ENCODE measurements around the gene SCAND1.

SCAND1 gene

DNA sequence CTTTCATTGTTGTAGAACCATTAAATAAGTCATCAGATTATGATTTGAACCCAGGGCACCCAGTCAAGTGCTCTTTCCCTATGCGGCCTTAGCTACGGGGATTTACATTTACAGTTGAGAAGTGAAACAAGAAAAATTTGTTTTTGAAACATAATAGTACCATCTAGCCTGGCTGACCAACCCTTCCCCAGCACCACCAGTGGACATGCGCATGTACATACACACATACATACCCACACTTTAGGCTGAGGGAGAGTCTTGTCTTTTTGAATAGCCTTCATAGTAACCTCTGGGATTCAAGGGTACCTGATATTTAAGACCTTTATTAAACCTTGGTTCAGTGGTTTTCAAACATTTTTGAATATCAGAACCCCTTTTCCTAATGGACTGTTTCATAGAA is 33.8 kb downstream of the SCAND1 start:
- Histone ChIP-seq H3K27me3 (ENCODE audit: low read length) (no peaks in the 10 kb centered on the region), H3K27ac (ENCODE audit: low read depth, low read length) (no peak overlapping the region), H3K79me2 (ENCODE audit: insufficient read depth, low read length) (no peaks in the 10 kb centered on the region), H3K9me3 (ENCODE audit: insufficient read depth, low read length) (no peaks in the 10 kb centered on the region), H3K4me2 (ENCODE audit: low read depth, low read length, poor library complexity, severe bottlenecking) (no peak overlapping the region), H3K4me3 (ENCODE audit: insufficient read depth, low read length, poor library complexity, severe bottlenecking) (no peak overlapping the region), H3F3A (ENCODE audit: insufficient read depth) (peaks cover 3% of the 10 kb centered on the region; the same call in 1 of the 2 replicates), H2AFZ (ENCODE audit: low read depth, low read length, severe bottlenecking) (no peak overlapping the region), H4K20me1 (ENCODE audit: low read depth, low read length) (no peaks in the 10 kb centered on the region), H3K9me2 (replicated peaks; ENCODE audit: insufficient read depth, low read length) (no peaks in the 10 kb centered on the region), H3K36me3 (ENCODE audit: low read length) (peaks cover 16% of the 10 kb centered on the region; the same call in 1 of the 2 replicates), H3K9ac (ENCODE audit: low read length) (no peak overlapping the region)
- TF ChIP-seq, protein P1, sequence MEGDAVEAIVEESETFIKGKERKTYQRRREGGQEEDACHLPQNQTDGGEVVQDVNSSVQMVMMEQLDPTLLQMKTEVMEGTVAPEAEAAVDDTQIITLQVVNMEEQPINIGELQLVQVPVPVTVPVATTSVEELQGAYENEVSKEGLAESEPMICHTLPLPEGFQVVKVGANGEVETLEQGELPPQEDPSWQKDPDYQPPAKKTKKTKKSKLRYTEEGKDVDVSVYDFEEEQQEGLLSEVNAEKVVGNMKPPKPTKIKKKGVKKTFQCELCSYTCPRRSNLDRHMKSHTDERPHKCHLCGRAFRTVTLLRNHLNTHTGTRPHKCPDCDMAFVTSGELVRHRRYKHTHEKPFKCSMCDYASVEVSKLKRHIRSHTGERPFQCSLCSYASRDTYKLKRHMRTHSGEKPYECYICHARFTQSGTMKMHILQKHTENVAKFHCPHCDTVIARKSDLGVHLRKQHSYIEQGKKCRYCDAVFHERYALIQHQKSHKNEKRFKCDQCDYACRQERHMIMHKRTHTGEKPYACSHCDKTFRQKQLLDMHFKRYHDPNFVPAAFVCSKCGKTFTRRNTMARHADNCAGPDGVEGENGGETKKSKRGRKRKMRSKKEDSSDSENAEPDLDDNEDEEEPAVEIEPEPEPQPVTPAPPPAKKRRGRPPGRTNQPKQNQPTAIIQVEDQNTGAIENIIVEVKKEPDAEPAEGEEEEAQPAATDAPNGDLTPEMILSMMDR (IDR thresholded peaks at IDR 0.05; ENCODE audit: insufficient read depth, low read length, poor library complexity, severe bottlenecking) = no peak
- no peak for TF ChIP-seq EZH2phosphoT487 (conservative IDR thresholded peaks at IDR 0.05; ENCODE audit: low read length)

DNA sequence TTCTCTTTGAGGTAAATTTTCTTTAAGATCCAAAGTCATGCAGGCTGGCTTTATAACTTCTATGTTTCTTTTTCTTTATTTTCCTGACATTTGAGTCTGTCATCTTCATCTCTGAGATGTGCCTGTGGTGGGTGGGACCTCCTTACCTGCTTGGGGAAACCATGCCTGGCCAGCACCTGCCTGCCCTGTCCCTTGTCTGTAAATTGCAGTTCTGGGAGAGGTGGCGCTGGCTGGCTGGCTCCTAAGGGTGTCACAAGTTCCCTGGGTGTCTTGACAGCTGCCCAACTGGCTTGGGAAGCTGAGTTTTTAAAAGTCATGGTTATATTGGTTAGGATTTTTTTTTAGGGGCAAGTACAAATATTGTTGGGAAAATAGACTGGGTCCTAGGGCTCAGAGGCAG is 36.3 kb downstream of the SCAND1 start:
- no peak overlapping the region for H3K4me2 ChIP-seq (ENCODE audit: low read depth, low read length, poor library complexity, severe bottlenecking)
- no peak overlapping the region for H3K9ac ChIP-seq (ENCODE audit: low read length)
- H3K27me3 ChIP-seq (ENCODE audit: low read length) = no peaks in the 10 kb centered on the region
- peaks cover 16% of the 10 kb centered on the region; the same call in 1 of the 2 replicates for H3K36me3 ChIP-seq (ENCODE audit: low read length)
- no peaks in the 10 kb centered on the region for H3K9me3 ChIP-seq (ENCODE audit: insufficient read depth, low read length)
- no peak for TF ChIP-seq EZH2phosphoT487 (conservative IDR thresholded peaks at IDR 0.05; ENCODE audit: low read length)
- TF ChIP-seq, protein P1 (IDR thresholded peaks at IDR 0.05; ENCODE audit: insufficient read depth, low read length, poor library complexity, severe bottlenecking) = no peak
- no peak overlapping the region for H2AFZ ChIP-seq (ENCODE audit: low read depth, low read length, severe bottlenecking)
- no peaks in the 10 kb centered on the region for H4K20me1 ChIP-seq (ENCODE audit: low read depth, low read length)
- H3K9me2 ChIP-seq (replicated peaks; ENCODE audit: insufficient read depth, low read length) = no peaks in the 10 kb centered on the region
- H3K27ac ChIP-seq (ENCODE audit: low read depth, low read length) = no peak overlapping the region
- H3K4me3 ChIP-seq (ENCODE audit: insufficient read depth, low read length, poor library complexity, severe bottlenecking) = no peak overlapping the region
- no peaks in the 10 kb centered on the region for H3K79me2 ChIP-seq (ENCODE audit: insufficient read depth, low read length)
- peaks cover 3% of the 10 kb centered on the region; the same call in 1 of the 2 replicates for H3F3A ChIP-seq (ENCODE audit: insufficient read depth)

DNA sequence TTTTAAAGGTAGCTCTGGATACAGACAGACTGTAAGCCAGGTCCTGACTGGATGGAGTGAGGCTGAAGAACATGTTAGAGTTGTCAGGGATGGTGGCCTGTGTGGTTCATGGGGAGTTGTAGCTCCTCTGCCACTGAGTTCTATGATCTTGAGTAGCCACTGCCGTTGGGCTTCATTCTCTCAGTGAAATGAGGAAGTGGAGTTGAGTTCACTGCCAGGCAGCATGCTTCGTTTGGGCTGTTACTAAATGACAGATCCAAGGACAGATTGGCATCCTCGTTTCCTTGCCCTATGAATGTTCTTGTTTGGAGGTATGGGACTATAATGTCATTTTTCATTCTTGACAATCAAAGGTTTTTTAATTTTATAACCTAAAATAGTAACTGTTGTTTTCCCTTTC is 37.2 kb downstream of the SCAND1 start:
- Histone ChIP-seq H3K9ac (ENCODE audit: low read length) (no peak overlapping the region), H3K27me3 (ENCODE audit: low read length) (no peaks in the 10 kb centered on the region), H3F3A (ENCODE audit: insufficient read depth) (peaks cover 3% of the 10 kb centered on the region; the same call in 1 of the 2 replicates), H3K9me2 (replicated peaks; ENCODE audit: insufficient read depth, low read length) (no peaks in the 10 kb centered on the region), H3K79me2 (ENCODE audit: insufficient read depth, low read length) (no peaks in the 10 kb centered on the region), H3K36me3 (ENCODE audit: low read length) (peaks cover 12% of the 10 kb centered on the region; the same call in 1 of the 2 replicates), H2AFZ (ENCODE audit: low read depth, low read length, severe bottlenecking) (no peak overlapping the region), H3K9me3 (ENCODE audit: insufficient read depth, low read length) (no peaks in the 10 kb centered on the region), H3K4me2 (ENCODE audit: low read depth, low read length, poor library complexity, severe bottlenecking) (no peak overlapping the region), H4K20me1 (ENCODE audit: low read depth, low read length) (no peaks in the 10 kb centered on the region), H3K4me3 (ENCODE audit: insufficient read depth, low read length, poor library complexity, severe bottlenecking) (no peak overlapping the region), H3K27ac (ENCODE audit: low read depth, low read length) (no peak overlapping the region)
- no peak for TF ChIP-seq EZH2phosphoT487 (conservative IDR thresholded peaks at IDR 0.05; ENCODE audit: low read length)
- TF ChIP-seq, protein P1 (IDR thresholded peaks at IDR 0.05; ENCODE audit: insufficient read depth, low read length, poor library complexity, severe bottlenecking) = no peak
